K562 (cell line): ENCODE measurements around the gene TTC21A. TPM values are rescaled to one million over a fixed set of nuclear protein-coding genes. Genes with fewer than 3 reads are reported as not detected.

ENCODE experiments used
- ATAC-seq: fragments of 200-7000 bp; cut with Tn5 transposase; 3 replicates; pipeline ENCODE4 v1.9.1; 2020; ENCODE audit warnings: moderate library complexity
- BruUV-seq: library from RNA; stranded (reverse); fragments of 400-500 nt; replicated peaks from 2 replicates; lab custom pipeline; 2021; lab: Mats Ljungman, UMichigan
- CTCF ChIA-PET: fragments of 300-600 bp; formaldehyde crosslinking; extraction: SDS; loops from one replicate; lab custom pipeline; 2021; ENCODE audit warnings: low intra/inter-chr PET ratio; lab: Yijun Ruan, JAX
- POLR2A ChIA-PET: fragments of 300-600, 350-650 bp; sonication (Branson Sonifier 250); formaldehyde crosslinking; extraction: SDS; loops from one replicate; lab custom pipeline; 2021; ENCODE audit warnings: antibody characterized with exemption, inconsistent platforms; lab: Yijun Ruan, JAX
- DNase-seq, 4 experiments: peaks; one replicate each; pipeline versions ENCODE4 v3.0.0 to v3.0.0-alpha.2; 2011 to 2018; ENCODE audit warnings: low spot score in 3 of 4, mixed read lengths in 3 of 4; ENCODE audit errors: extremely low read depth in 1 of 4
- FAIRE-seq: peaks from 2 replicates; lab custom pipeline; 2011; peaks lifted over from hg19 to GRCh38; lab: Jason Lieb, UNC
- H2AFZ ChIP-seq: 2 replicates; pipeline ENCODE4 v1.6.0; 2011; ENCODE audit warnings: low read depth, low read length, control low read depth, inconsistent platforms
- H3K27ac ChIP-seq: fragments of 200-600 bp; 3 replicates; pipeline ENCODE4 v1.8.0; 2011; ENCODE audit warnings: low read depth, mild to moderate bottlenecking, control low read depth, inconsistent platforms, low read length, moderate library complexity, mixed read lengths; ENCODE audit errors: extremely low read depth
- H3K27me3 ChIP-seq, 2 experiments: fragments of 300-600 bp in 1 of 2; 2 replicates in 1 of 2; 3 replicates in 1 of 2; pipeline versions ENCODE4 v1.6.0 to v1.8.0; 2011; ENCODE audit warnings: inconsistent platforms in 2 of 2, low read length in 2 of 2, mild to moderate bottlenecking in 1 of 2, mixed read lengths in 1 of 2, moderate library complexity in 1 of 2; ENCODE audit not compliant: control insufficient read depth in 2 of 2, insufficient read depth in 2 of 2
- H3K36me3 ChIP-seq: fragments of 300-600 bp; 3 replicates; pipeline ENCODE4 v1.8.0; 2011; ENCODE audit warnings: mild to moderate bottlenecking, low read length, inconsistent platforms; ENCODE audit not compliant: control insufficient read depth, insufficient read depth
- H3K4me1 ChIP-seq, 2 experiments: fragments of 200-600 bp in 1 of 2; replicated peaks in 1 of 2; 2 replicates in 1 of 2; 3 replicates in 1 of 2; pipeline versions ENCODE4 v1.5.1 to v1.8.0; 2011; ENCODE audit warnings: inconsistent platforms in 2 of 2, low read length in 2 of 2, mild to moderate bottlenecking in 1 of 2, mixed read lengths in 1 of 2, moderate library complexity in 1 of 2; ENCODE audit not compliant: control insufficient read depth in 2 of 2, insufficient read depth in 2 of 2
- H3K4me2 ChIP-seq: 2 replicates; pipeline ENCODE4 v1.6.1; 2011; ENCODE audit warnings: low read length, control low read depth, inconsistent platforms, mixed read lengths; ENCODE audit not compliant: insufficient read depth
- H3K4me3 ChIP-seq: fragments of 200-600 bp; sonication (generic), shearing (Covaris generic); 2 replicates; pipeline ENCODE4 v1.5.1; 2016; ENCODE audit warnings: control low read depth, inconsistent platforms
- H3K79me2 ChIP-seq: fragments of 200-600 bp; 3 replicates; pipeline ENCODE4 v1.8.0; 2011; ENCODE audit warnings: low read length, inconsistent platforms; ENCODE audit not compliant: control insufficient read depth, insufficient read depth
- H3K9ac ChIP-seq, 2 experiments: 2 replicates each; pipeline versions ENCODE4 v1.6.0 to v1.6.1; 2011; ENCODE audit warnings: low read depth in 2 of 2, low read length in 2 of 2, control low read depth in 1 of 2, inconsistent platforms in 1 of 2, mild to moderate bottlenecking in 1 of 2, mixed read lengths in 1 of 2; ENCODE audit not compliant: insufficient read depth in 1 of 2
- H3K9me1 ChIP-seq: one replicate; pipeline ENCODE4 v1.6.0; 2011; ENCODE audit warnings: inconsistent platforms, mild to moderate bottlenecking, low read length, moderate library complexity; ENCODE audit not compliant: control insufficient read depth, insufficient read depth
- H3K9me3 ChIP-seq: replicated peaks from 2 replicates; pipeline ENCODE4 v1.5.1; 2011; ENCODE audit warnings: low read depth, low read length, inconsistent platforms; ENCODE audit not compliant: control insufficient read depth, insufficient read depth
- H4K20me1 ChIP-seq: replicated peaks from 2 replicates; pipeline ENCODE4 v1.6.1; 2011; ENCODE audit warnings: low read length, inconsistent platforms, mixed read lengths; ENCODE audit not compliant: control insufficient read depth, insufficient read depth
- ATF7 ChIP-seq: fragments of 450-650 bp; IDR thresholded peaks from 2 replicates; pipeline ENCODE4 v1.7.1; 2014; ENCODE audit warnings: mild to moderate bottlenecking, moderate library complexity
- COPS2 ChIP-seq: fragments of 450-650 bp; conservative IDR thresholded peaks from 2 replicates; pipeline ENCODE4 v1.6.1; 2016; ENCODE audit warnings: mild to moderate bottlenecking, moderate library complexity
- EHMT2 ChIP-seq: fragments of 450-650 bp; IDR thresholded peaks from 2 replicates; pipeline ENCODE4 v1.6.1; 2018; ENCODE audit warnings: antibody characterized with exemption
- ESRRA ChIP-seq: fragments of 450-650 bp; IDR thresholded peaks from 2 replicates; pipeline ENCODE4 v1.6.1; 2014; ENCODE audit warnings: low read depth, mild to moderate bottlenecking, moderate library complexity, borderline replicate concordance
- HNRNPUL1 ChIP-seq: fragments of 200-400 bp; formaldehyde crosslinking; IDR thresholded peaks from 2 replicates; pipeline ENCODE4 v1.6.1; 2017; ENCODE audit warnings: low read length
- JUND ChIP-seq, 2 experiments: IDR thresholded peaks; 2 replicates in 1 of 2; 3 replicates in 1 of 2; pipeline ENCODE4 v1.6.1; 2011; ENCODE audit warnings: borderline replicate concordance in 2 of 2, low read depth in 2 of 2, low read length in 2 of 2, improper control_type of control experiment in 1 of 2, missing biosample characterization in 1 of 2, missing genetic modification characterization in 1 of 2, missing genetic modification reagents in 1 of 2
- MTA3 ChIP-seq: fragments of 450-650 bp; formaldehyde crosslinking; IDR thresholded peaks from 2 replicates; pipeline ENCODE4 v1.6.1; 2017; ENCODE audit warnings: mild to moderate bottlenecking, borderline replicate concordance
- RAD21 ChIP-seq, 2 experiments: fragments of 250-450 bp in 1 of 2; fragments of 450-650 bp in 1 of 2; sonication (Bioruptor Pico) in 1 of 2; formaldehyde crosslinking in 1 of 2; IDR thresholded peaks in 1 of 2; conservative IDR thresholded peaks in 1 of 2; 2 replicates each; pipeline versions ENCODE4 v1.4.0 to v1.8.0; 2020 to 2022; ENCODE audit warnings: mild to moderate bottlenecking in 2 of 2, moderate library complexity in 1 of 2
- SIN3A ChIP-seq, 2 experiments: fragments of 150-350 bp in 1 of 2; IDR thresholded peaks; 2 replicates each; pipeline ENCODE4 v1.6.1; 2011 to 2016; ENCODE audit warnings: borderline replicate concordance in 2 of 2, low read depth in 2 of 2, low read length in 2 of 2, mild to moderate bottlenecking in 2 of 2, moderate library complexity in 2 of 2; ENCODE audit not compliant: control insufficient read depth in 1 of 2
- SMC3 ChIP-seq: conservative IDR thresholded peaks from 2 replicates; pipeline ENCODE4 v1.6.1; 2011; ENCODE audit warnings: low read depth, low read length, improper control_type of control experiment; ENCODE audit not compliant: insufficient read depth
- SNRNP70 ChIP-seq: fragments of 200-400 bp; formaldehyde crosslinking; optimal IDR thresholded peaks from 2 replicates; pipeline ENCODE3; 2017; ENCODE audit warnings: low read depth, low read length
- SPI1 ChIP-seq: IDR thresholded peaks from 2 replicates; pipeline ENCODE4 v1.6.1; 2011; ENCODE audit warnings: low read depth, low read length, control low read depth, borderline replicate concordance
- TEAD1 ChIP-seq, 2 experiments: fragments of 450-650 bp in 1 of 2; sonication (generic) in 1 of 2; formaldehyde crosslinking; IDR thresholded peaks; 2 replicates each; pipeline versions ENCODE4 v1.4.0 to v1.8.0; 2020 to 2022; ENCODE audit warnings: mild to moderate bottlenecking in 2 of 2, missing genetic modification reagents in 1 of 2
- TEAD4 ChIP-seq, 2 experiments: sonication (generic) in 1 of 2; formaldehyde crosslinking in 1 of 2; IDR thresholded peaks; 2 replicates each; pipeline versions ENCODE4 v1.6.1 to v1.8.0; 2012 to 2022; ENCODE audit warnings: borderline replicate concordance in 1 of 2, inconsistent platforms in 1 of 2, low read length in 1 of 2, mild to moderate bottlenecking in 1 of 2, missing genetic modification reagents in 1 of 2
- TGIF2 ChIP-seq: sonication (generic); formaldehyde crosslinking; IDR thresholded peaks from 2 replicates; pipeline ENCODE4 v1.8.1; 2022; ENCODE audit warnings: mild to moderate bottlenecking, missing genetic modification reagents, moderate library complexity
- XRCC5 ChIP-seq: fragments of 200-400 bp; formaldehyde crosslinking; IDR thresholded peaks from 2 replicates; pipeline ENCODE4 v1.6.1; 2017; ENCODE audit warnings: low read depth, mild to moderate bottlenecking, low read length
- WGBS: fragments of 100-300 bp; shearing (Covaris generic); methylation state at CpG from one replicate; pipeline ENCODE4 v1.1.6; 2016; ENCODE audit warnings: low coverage, mixed read lengths; ENCODE audit not compliant: insufficient coverage; ENCODE audit errors: missing lambda C conversion rate; 5-methylcytosine and 5-hydroxymethylcytosine counted together
- in situ Hi-C: fragments of 300-500 bp; cut with MboI; formaldehyde crosslinking; loops from 4 replicates; pipeline ENCODE4 v1.15.0; 2018; ENCODE audit warnings: inconsistent platforms, mixed read lengths
- intact Hi-C: fragments of 100-400 bp; cut with micrococcal nuclease; formaldehyde crosslinking; loops from 2 replicates; pipeline ENCODE4 v1.14.2; 2022
- polyA plus RNA-seq, 8 experiments: library from polyadenylated mRNA; depleted of rRNA in 4 of 8; stranded (reverse) in 5 of 8; unstranded in 3 of 8; fragments of >200 nt; fragmentation: Nextera tagmentation in 2 of 8; fragmentation: Illumina TruSeq in 1 of 8; extraction: Ambion mirVana in 2 of 8; extraction: Trizol in 1 of 8; gene quantifications; 2 replicates each; pipeline versions ENCODE4 v1.2.1 to v1.2.3, GENCODE V29; 2011 to 2014; ENCODE audit warnings: inconsistent platforms in 1 of 8, missing spikeins in 1 of 8
- total RNA-seq, 7 experiments: library from RNA; depleted of rRNA in 6 of 7; stranded (reverse); fragments of >200 nt in 6 of 7; fragmentation: Illumina TruSeq in 2 of 7; extraction: Trizol in 2 of 7; gene quantifications; 2 replicates each; pipeline versions ENCODE4 v1.2.1 to v1.2.3, GENCODE V29; 2011 to 2021; ENCODE audit warnings: low replicate concordance in 1 of 7
- TF ChIP-seq, protein P1 (sequence below), 3 experiments: IDR thresholded peaks in 2 of 3; conservative IDR thresholded peaks in 1 of 3; 2 replicates each; pipeline ENCODE4 v1.5.1; 2011 to 2012; ENCODE audit warnings: low read length in 3 of 3, mild to moderate bottlenecking in 3 of 3, control low read depth in 2 of 3, improper control_type of control experiment in 1 of 3, inconsistent platforms in 1 of 3, low read depth in 1 of 3, mixed read lengths in 1 of 3, moderate library complexity in 1 of 3; ENCODE audit not compliant: insufficient read depth in 2 of 3

The TTC21A gene
- total and polyA plus RNA-seq, 9 of the 15 experiments (the other 6 are each of a cell fraction or from before 2014, with no cell fraction given), result 0.22 to 1.4 (median 0.70) TPM

DNA sequence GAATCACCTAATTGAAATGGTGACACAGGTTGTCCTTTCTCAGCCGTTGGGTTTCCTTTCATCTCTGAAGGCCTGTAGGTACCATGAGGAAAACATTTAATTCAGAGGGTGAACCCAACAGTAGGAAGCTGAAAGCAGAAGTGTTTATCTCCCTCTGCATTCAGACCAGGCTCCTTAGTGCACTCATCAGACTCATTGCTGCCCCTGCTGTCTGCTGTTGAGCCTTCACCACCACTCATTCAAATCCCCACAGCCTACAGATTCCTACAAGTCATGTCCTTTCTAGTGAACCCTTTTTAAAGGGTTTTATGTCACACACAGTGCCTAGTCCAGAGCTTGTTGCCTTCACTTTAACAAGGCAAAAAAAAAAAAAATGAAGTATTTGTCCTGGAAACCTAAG lies 42.3 kb upstream of the TTC21A start:
- in situ Hi-C loops, result no loop called here
- Histone ChIP-seq H3K4me1 (no peaks in the 10 kb centered on the region; a peak in 1 of 5 replicates), H3K79me2 (peaks cover 10% of the 10 kb centered on the region), H3K4me3 (no peak overlapping the region), H3K9ac (no peak overlapping the region), H3K9me3 (no peaks in the 10 kb centered on the region), H3K4me2 (no peak overlapping the region), H3K36me3 (peaks cover 28% of the 10 kb centered on the region), H3K27ac (no peak overlapping the region; the same call in 2 of the 3 replicates), H3K27me3 (no peaks in the 10 kb centered on the region), H2AFZ (no peak overlapping the region), H3K9me1 (no peaks in the 10 kb centered on the region), H4K20me1 (0 out of 2 replicates have a peak, but pooled peaks cover 5% of the 10 kb centered on the region)
- no peak for TF ChIP-seq COPS2
- TF ChIP-seq ATF7, result 0 out of 2 replicates have a peak, but pooled peaks have one; percentile 21
- no peak for TF ChIP-seq ESRRA
- no peak for TF ChIP-seq HNRNPUL1
- no peak for TF ChIP-seq SNRNP70
- TF ChIP-seq TEAD4 (IDR thresholded peaks at IDR 0.05; ENCODE audit: low read length), result peak; percentile 29; the same call in 1 of the 2 replicates
- no peak for TF ChIP-seq TEAD4 (CRISPR knock-in tag; IDR thresholded peaks at IDR 0.05; ENCODE audit: borderline replicate concordance)
- TF ChIP-seq SIN3A (IDR thresholded peaks at IDR 0.05; ENCODE audit: borderline replicate concordance in 2 of 2, control insufficient read depth in 1 of 2, low read depth in 2 of 2, low read length in 2 of 2), result no peak
- TF ChIP-seq EHMT2, result peak; percentile 40; the same call in 1 of the 2 replicates
- 0 out of 2 replicates have a peak, but pooled peaks have one; percentile 50 for TF ChIP-seq XRCC5
- no peak for TF ChIP-seq TEAD1 (CRISPR knock-in tag; IDR thresholded peaks at IDR 0.05)
- TF ChIP-seq, protein P1, sequence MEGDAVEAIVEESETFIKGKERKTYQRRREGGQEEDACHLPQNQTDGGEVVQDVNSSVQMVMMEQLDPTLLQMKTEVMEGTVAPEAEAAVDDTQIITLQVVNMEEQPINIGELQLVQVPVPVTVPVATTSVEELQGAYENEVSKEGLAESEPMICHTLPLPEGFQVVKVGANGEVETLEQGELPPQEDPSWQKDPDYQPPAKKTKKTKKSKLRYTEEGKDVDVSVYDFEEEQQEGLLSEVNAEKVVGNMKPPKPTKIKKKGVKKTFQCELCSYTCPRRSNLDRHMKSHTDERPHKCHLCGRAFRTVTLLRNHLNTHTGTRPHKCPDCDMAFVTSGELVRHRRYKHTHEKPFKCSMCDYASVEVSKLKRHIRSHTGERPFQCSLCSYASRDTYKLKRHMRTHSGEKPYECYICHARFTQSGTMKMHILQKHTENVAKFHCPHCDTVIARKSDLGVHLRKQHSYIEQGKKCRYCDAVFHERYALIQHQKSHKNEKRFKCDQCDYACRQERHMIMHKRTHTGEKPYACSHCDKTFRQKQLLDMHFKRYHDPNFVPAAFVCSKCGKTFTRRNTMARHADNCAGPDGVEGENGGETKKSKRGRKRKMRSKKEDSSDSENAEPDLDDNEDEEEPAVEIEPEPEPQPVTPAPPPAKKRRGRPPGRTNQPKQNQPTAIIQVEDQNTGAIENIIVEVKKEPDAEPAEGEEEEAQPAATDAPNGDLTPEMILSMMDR (IDR thresholded peaks at IDR 0.05 in 2 of 3, conservative IDR thresholded peaks at IDR 0.05 in 1 of 3; ENCODE audit: insufficient read depth in 2 of 3, low read depth in 1 of 3, low read length in 3 of 3), result peak; percentile 68 to 75 (median 72)
- TF ChIP-seq SPI1, result peak; percentile 82
- TF ChIP-seq MTA3, result no peak
- TF ChIP-seq RAD21 (CRISPR knock-in tag; conservative IDR thresholded peaks at IDR 0.05 in 1 of 2, IDR thresholded peaks at IDR 0.05 in 1 of 2), result peak in 1 of 2 experiments; percentile 40; a peak in 2 of 4 replicates
- TF ChIP-seq TGIF2 (CRISPR knock-in tag), result no peak
- peak; percentile 31; the same call in 1 of the 2 replicates for TF ChIP-seq SMC3
- TF ChIP-seq JUND (IDR thresholded peaks at IDR 0.05; ENCODE audit: borderline replicate concordance, low read depth, low read length), result 0 out of 2 replicates have a peak, but pooled peaks have one; percentile 17
- TF ChIP-seq JUND (tag; IDR thresholded peaks at IDR 0.05; ENCODE audit: borderline replicate concordance, low read depth, low read length), result no peak
- 0% methylated on average over 1 of the region's 1 CpG for WGBS
- intact Hi-C loops, result no loop called here
- ATAC-seq (peak; percentile 100), DNase-seq (peak in 2 of 4 experiments; percentile 71 to 73), FAIRE-seq (peak; percentile 89)
- no TSS peak for BruUV-seq
- CTCF ChIA-PET, result interaction anchor here (0.5 kb wide), 1 partner anchor 442 kb away, joined by 3 read pairs; no protein-coding TSS in a partner anchor
- POLR2A ChIA-PET, result no interaction called here
